Liver (tissue), 9 donors: ENCODE results near the gene HDAC2. TPM values are rescaled to one million over a fixed set of nuclear protein-coding genes. Genes with fewer than 3 reads are reported as not detected.

Source experiments
- DNase-seq: peaks from one replicate; pipeline ENCODE4 v3.0.0-alpha.2; 2017; ENCODE audit warnings: low spot score
- H3K27ac ChIP-seq, 2 donors: one replicate each; pipeline ENCODE4 v1.7.0; 2013; ENCODE audit warnings: inconsistent platforms in 2 of 2, low read length in 2 of 2, control low read depth in 1 of 2, low read depth in 1 of 2, mild to moderate bottlenecking in 1 of 2
- H3K27me3 ChIP-seq, 4 donors: one replicate each; pipeline versions ENCODE4 v1.6.1 to v1.7.0; 2013; ENCODE audit warnings: low read length in 3 of 4, inconsistent platforms in 1 of 4, mild to moderate bottlenecking in 1 of 4, moderate library complexity in 1 of 4; ENCODE audit not compliant: control insufficient read depth in 4 of 4, insufficient read depth in 4 of 4
- H3K36me3 ChIP-seq, 4 donors: one replicate each; pipeline versions ENCODE4 v1.6.1 to v1.7.0; 2013; ENCODE audit warnings: low read length in 3 of 4, mild to moderate bottlenecking in 3 of 4, low read depth in 1 of 4, moderate library complexity in 1 of 4; ENCODE audit not compliant: control insufficient read depth in 4 of 4, insufficient read depth in 3 of 4
- H3K4me1 ChIP-seq, 4 donors: one replicate each; pipeline versions ENCODE4 v1.6.1 to v1.7.0; 2013; ENCODE audit warnings: low read length in 3 of 4, mild to moderate bottlenecking in 3 of 4, moderate library complexity in 1 of 4; ENCODE audit not compliant: control insufficient read depth in 4 of 4, insufficient read depth in 4 of 4
- H3K4me3 ChIP-seq, 3 donors: one replicate each; pipeline versions ENCODE4 v1.6.1 to v1.7.0; 2013; ENCODE audit warnings: low read length in 3 of 3, control low read depth in 1 of 3, low read depth in 1 of 3, mild to moderate bottlenecking in 1 of 3
- H3K9ac ChIP-seq, 2 donors: one replicate each; pipeline ENCODE4 v1.7.0; 2013; ENCODE audit warnings: low read length in 2 of 2, mild to moderate bottlenecking in 2 of 2, moderate library complexity in 2 of 2, control low read depth in 1 of 2, low read depth in 1 of 2
- H3K9me3 ChIP-seq, 4 donors: one replicate each; pipeline versions ENCODE4 v1.6.1 to v1.7.0; 2013; ENCODE audit warnings: low read length in 3 of 4; ENCODE audit not compliant: control insufficient read depth in 4 of 4
- EGR1 ChIP-seq, 2 donors: IDR thresholded peaks; 2 replicates each; pipeline ENCODE4 v1.6.1; 2016 to 2018; ENCODE audit warnings: antibody characterized with exemption in 2 of 2, low read depth in 2 of 2
- FOXA1 ChIP-seq: IDR thresholded peaks from 2 replicates; pipeline ENCODE4 v1.6.1; 2016; ENCODE audit warnings: antibody characterized with exemption
- FOXA2 ChIP-seq: IDR thresholded peaks from 2 replicates; pipeline ENCODE4 v1.6.1; 2016; ENCODE audit warnings: antibody characterized with exemption
- GABPA ChIP-seq, 2 donors: IDR thresholded peaks in 1 of 2; conservative IDR thresholded peaks in 1 of 2; 2 replicates each; pipeline ENCODE4 v1.6.1; 2016; ENCODE audit warnings: antibody characterized with exemption in 2 of 2, mild to moderate bottlenecking in 1 of 2, moderate library complexity in 1 of 2
- HNF4A ChIP-seq, 2 donors: conservative IDR thresholded peaks; 2 replicates each; pipeline ENCODE4 v1.6.1; 2016; ENCODE audit warnings: antibody characterized with exemption in 2 of 2, mild to moderate bottlenecking in 2 of 2
- HNF4G ChIP-seq: IDR thresholded peaks from 2 replicates; pipeline ENCODE4 v1.6.1; 2016; ENCODE audit warnings: antibody characterized with exemption
- JUND ChIP-seq, 2 donors: IDR thresholded peaks; 2 replicates each; pipeline ENCODE4 v1.6.1; 2016; ENCODE audit warnings: antibody characterized with exemption in 2 of 2
- NR2F2 ChIP-seq: IDR thresholded peaks from 2 replicates; pipeline ENCODE4 v1.6.1; 2016; ENCODE audit warnings: antibody characterized with exemption
- RAD21 ChIP-seq, 2 donors: IDR thresholded peaks; 2 replicates each; pipeline ENCODE4 v1.6.1; 2016; ENCODE audit warnings: antibody characterized with exemption in 2 of 2, mild to moderate bottlenecking in 2 of 2
- RXRA ChIP-seq, 2 donors: IDR thresholded peaks; 2 replicates each; pipeline ENCODE4 v1.6.1; 2017 to 2018; ENCODE audit warnings: antibody characterized with exemption in 2 of 2, mild to moderate bottlenecking in 1 of 2
- SP1 ChIP-seq: IDR thresholded peaks from 2 replicates; pipeline ENCODE4 v1.6.1; 2018; ENCODE audit warnings: antibody characterized with exemption, mild to moderate bottlenecking
- TAF1 ChIP-seq: conservative IDR thresholded peaks from 2 replicates; pipeline ENCODE4 v1.6.1; 2016; ENCODE audit warnings: antibody characterized with exemption, mild to moderate bottlenecking
- YY1 ChIP-seq: IDR thresholded peaks from 2 replicates; pipeline ENCODE4 v1.6.1; 2016; ENCODE audit warnings: antibody characterized with exemption, mild to moderate bottlenecking
- WGBS: extraction: QIAGEN DNeasy Blood & Tissue Kit; methylation state at CpG from one replicate; pipeline ENCODE4 v1.1.7; 2013; 5-methylcytosine and 5-hydroxymethylcytosine counted together
- polyA plus RNA-seq, 2 donors: library from polyadenylated mRNA; stranded (reverse) in 1 of 2; unstranded in 1 of 2; fragments of 200-250 nt in 1 of 2; fragments of >200 nt in 1 of 2; fragmentation: Nextera tagmentation in 1 of 2; extraction: Ambion mirVana in 1 of 2; gene quantifications; one replicate each; pipeline versions ENCODE4 v1.2.1 to v1.2.3, GENCODE V29; 2013 to 2015
- total RNA-seq, 2 donors: library from RNA; depleted of rRNA; stranded (reverse); fragments of >200 nt; gene quantifications; one replicate each; pipeline ENCODE4 v1.2.3, GENCODE V29; 2014
- TF ChIP-seq, protein P1 (sequence below): IDR thresholded peaks from 2 replicates; pipeline ENCODE4 v1.6.1; 2016; ENCODE audit warnings: antibody characterized with exemption
- TF ChIP-seq, protein P2 (sequence below): IDR thresholded peaks from 2 replicates; pipeline ENCODE4 v1.6.1; 2016; ENCODE audit warnings: antibody characterized with exemption
- TF ChIP-seq, protein P3 (sequence below): fragments of 150-350 bp; IDR thresholded peaks from 2 replicates; pipeline ENCODE4 v1.5.1; 2017; ENCODE audit warnings: improper control_type of control experiment, low read depth, low read length; ENCODE audit not compliant: missing input control
- TF ChIP-seq, protein P4 (sequence below): IDR thresholded peaks from 2 replicates; pipeline ENCODE4 v1.6.1; 2016; ENCODE audit warnings: antibody characterized with exemption, mild to moderate bottlenecking
- TF ChIP-seq, protein P5 (sequence below): IDR thresholded peaks from 2 replicates; pipeline ENCODE4 v1.6.1; 2016; ENCODE audit warnings: antibody characterized with exemption
- donor health status: healthy.
- donor health status: healthy.
- donor health status: healthy.
- donor health status: healthy.
- donor health status: healthy.

HDAC2 gene
- 10 to 100 TPM; 14.7 to 56.9 TPM for total RNA-seq
- 10 to 100 TPM; 20.6 to 21.4 TPM for polyA plus RNA-seq

DNA sequence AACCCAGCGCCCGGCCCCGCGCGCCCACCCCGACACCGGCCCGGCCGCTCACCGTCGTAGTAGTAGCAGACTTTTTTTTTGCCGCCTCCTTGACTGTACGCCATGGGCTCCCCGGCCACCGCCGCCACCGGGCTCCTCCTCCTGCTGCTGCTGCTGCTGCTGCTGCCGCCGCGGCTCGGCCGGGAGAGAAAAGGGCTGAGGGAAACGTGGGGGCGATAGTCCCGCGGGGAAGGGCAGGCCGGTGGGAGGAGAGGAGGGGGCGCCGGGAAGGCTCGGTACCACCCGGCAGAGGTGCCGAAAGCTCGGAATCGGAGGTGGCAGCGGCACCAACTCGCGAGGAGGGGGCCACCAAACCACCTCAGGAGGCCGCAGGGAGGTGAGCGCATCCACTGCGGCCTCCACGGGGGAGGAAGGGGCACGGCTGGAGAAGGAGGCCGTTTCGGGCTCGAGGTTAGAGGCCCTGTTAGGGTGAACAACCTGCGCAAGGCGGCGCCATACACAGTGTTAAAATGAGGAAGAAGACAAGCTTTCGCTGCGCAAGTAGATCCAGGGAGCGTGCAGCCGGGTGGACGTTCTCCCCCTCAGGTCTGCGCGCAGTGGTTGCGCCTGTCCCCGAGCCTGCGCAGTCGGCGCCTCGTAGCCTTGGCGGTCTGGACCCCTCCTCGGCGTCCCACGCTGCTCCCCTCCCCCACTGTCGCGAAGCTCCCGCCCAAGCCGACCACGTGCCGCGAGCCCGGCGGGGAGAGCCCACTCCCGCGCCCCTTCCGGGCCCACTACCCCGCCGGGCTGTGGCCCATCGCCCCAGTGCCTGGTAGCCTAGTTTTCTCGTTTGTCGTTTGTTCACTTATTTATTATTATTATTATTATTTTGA lies at the start of gene HDAC2:
TSS of gene HDAC2 (minus strand) at position 344 of the 872 bp plus-strand sequence. CDS start at position 104, 240 bp downstream.
- Histone ChIP-seq H3K4me3 (peak within 1 kb of the TSS; percentile 95), H3K27me3 (no peaks in the 10 kb centered on the region), H3K9me3 (no peaks in the 10 kb centered on the region), H3K36me3 (no peaks in the 10 kb centered on the region), H3K4me1 (peaks cover 1 to 17% (median 9%) of the 10 kb centered on the region in 4 donors), H3K27ac (peak within 1 kb of the TSS; percentile 88 to 94), H3K9ac (peak within 1 kb of the TSS; percentile 92 to 93)
- under 1% methylated on average over 82 of the region's 82 CpGs for WGBS
- peak; percentile 87 for DNase-seq
- TF ChIP-seq RAD21 (IDR thresholded peaks at IDR 0.05) (no peak), YY1 (peak; percentile 57), GABPA (IDR thresholded peaks at IDR 0.05 in 1 of 2, conservative IDR thresholded peaks at IDR 0.05 in 1 of 2) (no peak), FOXA1 (no peak), NR2F2 (no peak), EGR1 (IDR thresholded peaks at IDR 0.05; ENCODE audit: low read depth in 2 of 2) (peak in 1 of 2 donors; percentile 27), HNF4G (no peak), FOXA2 (no peak), TAF1 (no peak), HNF4A (conservative IDR thresholded peaks at IDR 0.05) (no peak), SP1 (no peak), JUND (IDR thresholded peaks at IDR 0.05) (no peak), RXRA (IDR thresholded peaks at IDR 0.05) (peak in 1 of 2 donors; percentile 29)
- TF ChIP-seq, protein P1, sequence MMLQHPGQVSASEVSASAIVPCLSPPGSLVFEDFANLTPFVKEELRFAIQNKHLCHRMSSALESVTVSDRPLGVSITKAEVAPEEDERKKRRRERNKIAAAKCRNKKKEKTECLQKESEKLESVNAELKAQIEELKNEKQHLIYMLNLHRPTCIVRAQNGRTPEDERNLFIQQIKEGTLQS: no peak
- TF ChIP-seq, protein P2, sequence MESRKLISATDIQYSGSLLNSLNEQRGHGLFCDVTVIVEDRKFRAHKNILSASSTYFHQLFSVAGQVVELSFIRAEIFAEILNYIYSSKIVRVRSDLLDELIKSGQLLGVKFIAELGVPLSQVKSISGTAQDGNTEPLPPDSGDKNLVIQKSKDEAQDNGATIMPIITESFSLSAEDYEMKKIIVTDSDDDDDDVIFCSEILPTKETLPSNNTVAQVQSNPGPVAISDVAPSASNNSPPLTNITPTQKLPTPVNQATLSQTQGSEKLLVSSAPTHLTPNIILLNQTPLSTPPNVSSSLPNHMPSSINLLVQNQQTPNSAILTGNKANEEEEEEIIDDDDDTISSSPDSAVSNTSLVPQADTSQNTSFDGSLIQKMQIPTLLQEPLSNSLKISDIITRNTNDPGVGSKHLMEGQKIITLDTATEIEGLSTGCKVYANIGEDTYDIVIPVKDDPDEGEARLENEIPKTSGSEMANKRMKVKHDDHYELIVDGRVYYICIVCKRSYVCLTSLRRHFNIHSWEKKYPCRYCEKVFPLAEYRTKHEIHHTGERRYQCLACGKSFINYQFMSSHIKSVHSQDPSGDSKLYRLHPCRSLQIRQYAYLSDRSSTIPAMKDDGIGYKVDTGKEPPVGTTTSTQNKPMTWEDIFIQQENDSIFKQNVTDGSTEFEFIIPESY: no peak
- TF ChIP-seq, protein P3, sequence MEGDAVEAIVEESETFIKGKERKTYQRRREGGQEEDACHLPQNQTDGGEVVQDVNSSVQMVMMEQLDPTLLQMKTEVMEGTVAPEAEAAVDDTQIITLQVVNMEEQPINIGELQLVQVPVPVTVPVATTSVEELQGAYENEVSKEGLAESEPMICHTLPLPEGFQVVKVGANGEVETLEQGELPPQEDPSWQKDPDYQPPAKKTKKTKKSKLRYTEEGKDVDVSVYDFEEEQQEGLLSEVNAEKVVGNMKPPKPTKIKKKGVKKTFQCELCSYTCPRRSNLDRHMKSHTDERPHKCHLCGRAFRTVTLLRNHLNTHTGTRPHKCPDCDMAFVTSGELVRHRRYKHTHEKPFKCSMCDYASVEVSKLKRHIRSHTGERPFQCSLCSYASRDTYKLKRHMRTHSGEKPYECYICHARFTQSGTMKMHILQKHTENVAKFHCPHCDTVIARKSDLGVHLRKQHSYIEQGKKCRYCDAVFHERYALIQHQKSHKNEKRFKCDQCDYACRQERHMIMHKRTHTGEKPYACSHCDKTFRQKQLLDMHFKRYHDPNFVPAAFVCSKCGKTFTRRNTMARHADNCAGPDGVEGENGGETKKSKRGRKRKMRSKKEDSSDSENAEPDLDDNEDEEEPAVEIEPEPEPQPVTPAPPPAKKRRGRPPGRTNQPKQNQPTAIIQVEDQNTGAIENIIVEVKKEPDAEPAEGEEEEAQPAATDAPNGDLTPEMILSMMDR: no peak
- TF ChIP-seq, protein P4, sequence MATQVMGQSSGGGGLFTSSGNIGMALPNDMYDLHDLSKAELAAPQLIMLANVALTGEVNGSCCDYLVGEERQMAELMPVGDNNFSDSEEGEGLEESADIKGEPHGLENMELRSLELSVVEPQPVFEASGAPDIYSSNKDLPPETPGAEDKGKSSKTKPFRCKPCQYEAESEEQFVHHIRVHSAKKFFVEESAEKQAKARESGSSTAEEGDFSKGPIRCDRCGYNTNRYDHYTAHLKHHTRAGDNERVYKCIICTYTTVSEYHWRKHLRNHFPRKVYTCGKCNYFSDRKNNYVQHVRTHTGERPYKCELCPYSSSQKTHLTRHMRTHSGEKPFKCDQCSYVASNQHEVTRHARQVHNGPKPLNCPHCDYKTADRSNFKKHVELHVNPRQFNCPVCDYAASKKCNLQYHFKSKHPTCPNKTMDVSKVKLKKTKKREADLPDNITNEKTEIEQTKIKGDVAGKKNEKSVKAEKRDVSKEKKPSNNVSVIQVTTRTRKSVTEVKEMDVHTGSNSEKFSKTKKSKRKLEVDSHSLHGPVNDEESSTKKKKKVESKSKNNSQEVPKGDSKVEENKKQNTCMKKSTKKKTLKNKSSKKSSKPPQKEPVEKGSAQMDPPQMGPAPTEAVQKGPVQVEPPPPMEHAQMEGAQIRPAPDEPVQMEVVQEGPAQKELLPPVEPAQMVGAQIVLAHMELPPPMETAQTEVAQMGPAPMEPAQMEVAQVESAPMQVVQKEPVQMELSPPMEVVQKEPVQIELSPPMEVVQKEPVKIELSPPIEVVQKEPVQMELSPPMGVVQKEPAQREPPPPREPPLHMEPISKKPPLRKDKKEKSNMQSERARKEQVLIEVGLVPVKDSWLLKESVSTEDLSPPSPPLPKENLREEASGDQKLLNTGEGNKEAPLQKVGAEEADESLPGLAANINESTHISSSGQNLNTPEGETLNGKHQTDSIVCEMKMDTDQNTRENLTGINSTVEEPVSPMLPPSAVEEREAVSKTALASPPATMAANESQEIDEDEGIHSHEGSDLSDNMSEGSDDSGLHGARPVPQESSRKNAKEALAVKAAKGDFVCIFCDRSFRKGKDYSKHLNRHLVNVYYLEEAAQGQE: no peak
- TF ChIP-seq, protein P5, sequence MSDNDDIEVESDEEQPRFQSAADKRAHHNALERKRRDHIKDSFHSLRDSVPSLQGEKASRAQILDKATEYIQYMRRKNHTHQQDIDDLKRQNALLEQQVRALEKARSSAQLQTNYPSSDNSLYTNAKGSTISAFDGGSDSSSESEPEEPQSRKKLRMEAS: peak; percentile 81
